ENCODE data around the gene ZNF726.
A peak's percentile ranks its signal among the peaks of the same experiment; 100 is the strongest.
"Not testable (repeated sequence)": the region's sequence is repeated elsewhere in the genome, so short reads cannot be mapped to it uniquely, and the experiment has no call there.

The ZNF726 gene

GRCh38 chr19:23914402-23915286 lies at the start of gene ZNF726:
TSS of gene ZNF726 (plus strand) at chr19:23914886. CDS start at chr19:23914995, 109 bp downstream.
- peak; percentile 51 for DNase-seq (ENCODE audit: low spot score)
- TF ChIP-seq CTCF (IDR thresholded peaks at IDR 0.05; ENCODE audit: borderline replicate concordance, control extremely low read depth, extremely low read depth, insufficient read depth, missing control alignments), result no peak
- in situ Hi-C loops (cut with MboI; ENCODE audit: low sequenced_read_pairs, unreplicated experiment), result no loop called here

- TF ChIP-seq CTCF (IDR thresholded peaks at IDR 0.05; ENCODE audit: borderline replicate concordance, control extremely low read depth, extremely low read depth, insufficient read depth, missing control alignments), result no peak
- DNase-seq (ENCODE audit: low spot score), result no peak
- in situ Hi-C loops (cut with MboI; ENCODE audit: low sequenced_read_pairs, unreplicated experiment), result no loop called here
Measured at GRCh38 chr19:23867895-23868294, 46.8 kb upstream of the ZNF726 start.

- no peak for DNase-seq (ENCODE audit: low spot score)
- in situ Hi-C loops (cut with MboI; ENCODE audit: low sequenced_read_pairs, unreplicated experiment), result no loop called here
- TF ChIP-seq CTCF (IDR thresholded peaks at IDR 0.05; ENCODE audit: borderline replicate concordance, control extremely low read depth, extremely low read depth, insufficient read depth, missing control alignments), result no peak
Measured at GRCh38 chr19:23868630-23869029, 46.1 kb upstream of the ZNF726 start.

- no peak for TF ChIP-seq CTCF (IDR thresholded peaks at IDR 0.05; ENCODE audit: borderline replicate concordance, control extremely low read depth, extremely low read depth, insufficient read depth, missing control alignments)
- in situ Hi-C loops (cut with MboI; ENCODE audit: low sequenced_read_pairs, unreplicated experiment), result no loop called here
- DNase-seq (ENCODE audit: low spot score), result no peak
Measured at GRCh38 chr19:23872282-23872919, 42.3 kb upstream of the ZNF726 start.

GRCh38 chr19:23876261-23876660 lies 38.4 kb upstream of the ZNF726 start:
- no peak for TF ChIP-seq CTCF (IDR thresholded peaks at IDR 0.05; ENCODE audit: borderline replicate concordance, control extremely low read depth, extremely low read depth, insufficient read depth, missing control alignments)
- DNase-seq (ENCODE audit: low spot score), result no peak
- in situ Hi-C loops (cut with MboI; ENCODE audit: low sequenced_read_pairs, unreplicated experiment), result no loop called here

- in situ Hi-C loops (cut with MboI; ENCODE audit: low sequenced_read_pairs, unreplicated experiment); DNase-seq (ENCODE audit: low spot score): not testable (repeated sequence)
Measured at GRCh38 chr19:23876756-23877155, 37.9 kb upstream of the ZNF726 start.

GRCh38 chr19:23882493-23882892 lies 32.2 kb upstream of the ZNF726 start:
- DNase-seq (ENCODE audit: low spot score), result no peak
- in situ Hi-C loops (cut with MboI; ENCODE audit: low sequenced_read_pairs, unreplicated experiment), result no loop called here
- no peak for TF ChIP-seq CTCF (IDR thresholded peaks at IDR 0.05; ENCODE audit: borderline replicate concordance, control extremely low read depth, extremely low read depth, insufficient read depth, missing control alignments)
